IPS-18a (cell line): ENCODE measurements around the gene ANKRD27.

ENCODE experiments used
- H3K27ac ChIP-seq: one replicate; pipeline ENCODE4 v1.5.1; 2013; ENCODE audit warnings: low read length
- H3K27me3 ChIP-seq: one replicate; pipeline ENCODE4 v1.6.1; 2013; ENCODE audit warnings: mild to moderate bottlenecking, low read length; ENCODE audit not compliant: control insufficient read depth, insufficient read depth
- H3K36me3 ChIP-seq: one replicate; pipeline ENCODE4 v1.6.1; 2013; ENCODE audit warnings: low read depth, low read length; ENCODE audit not compliant: control insufficient read depth
- H3K4me1 ChIP-seq: one replicate; pipeline ENCODE4 v1.6.1; 2013; ENCODE audit warnings: low read depth, low read length; ENCODE audit not compliant: control insufficient read depth
- H3K4me3 ChIP-seq: one replicate; pipeline ENCODE4 v1.5.1; 2013; ENCODE audit warnings: low read length
- H3K9ac ChIP-seq: one replicate; pipeline ENCODE4 v1.6.1; 2013; ENCODE audit warnings: mild to moderate bottlenecking, low read length, moderate library complexity
- H3K9me3 ChIP-seq: one replicate; pipeline ENCODE4 v1.6.1; 2013; ENCODE audit warnings: low read depth, low read length; ENCODE audit not compliant: control insufficient read depth

Gene ANKRD27

DNA sequence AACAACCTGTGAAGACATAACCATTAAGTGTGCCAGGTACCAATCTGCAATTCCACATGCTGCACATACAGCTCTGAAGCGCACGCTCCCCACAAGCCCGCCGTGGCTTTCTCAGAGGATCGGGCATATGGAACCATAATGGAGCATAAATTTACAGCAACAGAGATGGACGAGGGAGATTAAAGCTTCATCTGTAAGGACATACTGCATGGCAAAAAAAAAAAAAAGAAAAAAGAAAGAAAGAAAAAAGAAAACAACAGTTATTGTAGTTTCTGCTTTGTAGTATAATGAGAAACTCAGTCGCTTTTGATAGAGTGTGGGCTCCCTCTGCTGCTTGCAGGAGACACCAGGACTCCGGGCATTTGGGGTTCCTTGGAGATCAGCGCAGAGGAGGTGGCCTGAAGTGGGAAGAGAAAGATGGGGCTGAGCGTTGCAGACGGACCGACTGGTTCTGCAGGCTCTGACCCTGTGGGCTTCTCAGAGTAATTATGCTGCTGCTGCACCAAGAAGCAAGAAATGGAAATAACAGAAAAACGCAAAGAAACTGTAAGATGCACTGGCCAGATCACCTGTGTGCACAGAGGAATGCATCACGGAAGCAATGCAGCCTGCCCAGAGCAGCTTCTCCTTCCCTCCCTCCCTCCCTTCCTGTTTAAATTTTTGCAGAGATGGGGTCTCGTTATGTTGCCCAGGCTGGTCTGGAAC is 104.7 kb downstream of the ANKRD27 start:
- H3K4me1 ChIP-seq = no peaks in the 10 kb centered on the region
- H3K27ac ChIP-seq = no peak overlapping the region
- no peak overlapping the region for H3K9ac ChIP-seq
- H3K36me3 ChIP-seq = no peaks in the 10 kb centered on the region
- H3K27me3 ChIP-seq = no peaks in the 10 kb centered on the region
- no peak overlapping the region for H3K4me3 ChIP-seq
- no peaks in the 10 kb centered on the region for H3K9me3 ChIP-seq

DNA sequence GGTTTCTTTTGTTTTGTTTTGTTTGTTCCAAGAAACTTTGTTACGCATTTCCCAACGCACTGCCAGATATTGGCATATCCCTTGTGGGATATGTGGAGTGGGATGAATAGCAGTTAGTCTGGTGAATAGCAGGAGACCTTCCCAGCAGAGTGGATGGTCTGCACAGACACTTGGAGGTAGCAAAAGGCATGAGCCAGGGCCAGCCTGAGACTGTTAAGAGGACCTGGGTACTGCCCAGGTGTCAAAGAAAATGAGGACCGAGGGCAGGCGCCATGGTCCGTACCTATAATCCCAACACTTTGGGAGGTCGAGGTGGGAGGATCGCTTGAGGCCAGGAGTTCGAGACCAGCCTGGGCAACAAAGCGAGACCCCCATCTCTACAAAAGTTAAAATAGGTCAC is 107.5 kb downstream of the ANKRD27 start:
- no peak overlapping the region for H3K27ac ChIP-seq
- no peaks in the 10 kb centered on the region for H3K9me3 ChIP-seq
- no peaks in the 10 kb centered on the region for H3K27me3 ChIP-seq
- H3K4me1 ChIP-seq = no peaks in the 10 kb centered on the region
- no peak overlapping the region for H3K4me3 ChIP-seq
- H3K36me3 ChIP-seq = no peaks in the 10 kb centered on the region
- no peak overlapping the region for H3K9ac ChIP-seq

- Histone ChIP-seq H3K4me3 (no peak overlapping the region), H3K4me1 (no peaks in the 10 kb centered on the region), H3K36me3 (no peaks in the 10 kb centered on the region), H3K27me3 (no peaks in the 10 kb centered on the region), H3K9ac (no peak overlapping the region), H3K27ac (no peak overlapping the region), H3K9me3 (no peaks in the 10 kb centered on the region)
These were observed 108.6 kb downstream of the ANKRD27 start for GRCh38 chr19:32566246-32566830.

GRCh38 chr19:32563761-32564160 is 111.2 kb downstream of the ANKRD27 start:
- H3K36me3 ChIP-seq = no peaks in the 10 kb centered on the region
- H3K27ac ChIP-seq = no peak overlapping the region
- no peaks in the 10 kb centered on the region for H3K9me3 ChIP-seq
- H3K27me3 ChIP-seq = no peaks in the 10 kb centered on the region
- no peak overlapping the region for H3K4me3 ChIP-seq
- H3K9ac ChIP-seq = no peak overlapping the region
- no peaks in the 10 kb centered on the region for H3K4me1 ChIP-seq

- Histone ChIP-seq H3K36me3 (no peaks in the 10 kb centered on the region), H3K4me3 (no peak overlapping the region), H3K9ac (no peak overlapping the region), H3K4me1 (no peaks in the 10 kb centered on the region), H3K27ac (no peak overlapping the region), H3K27me3 (no peaks in the 10 kb centered on the region), H3K9me3 (no peaks in the 10 kb centered on the region)
These were observed 116.3 kb downstream of the ANKRD27 start for GRCh38 chr19:32558607-32559228.

- Histone ChIP-seq H3K4me1 (no peaks in the 10 kb centered on the region), H3K27me3 (no peaks in the 10 kb centered on the region), H3K9ac (no peak overlapping the region), H3K36me3 (no peaks in the 10 kb centered on the region), H3K27ac (no peak overlapping the region), H3K9me3 (no peaks in the 10 kb centered on the region), H3K4me3 (no peak overlapping the region)
These were observed 119.2 kb downstream of the ANKRD27 start for GRCh38 chr19:32555786-32556185.

- H3K4me1 ChIP-seq = no peaks in the 10 kb centered on the region
- no peak overlapping the region for H3K27ac ChIP-seq
- no peaks in the 10 kb centered on the region for H3K27me3 ChIP-seq
- H3K9ac ChIP-seq = no peak overlapping the region
- no peaks in the 10 kb centered on the region for H3K36me3 ChIP-seq
- H3K4me3 ChIP-seq = no peak overlapping the region
- no peaks in the 10 kb centered on the region for H3K9me3 ChIP-seq
These were observed 124.3 kb downstream of the ANKRD27 start for GRCh38 chr19:32550666-32551065.
